Parathyroid adenoma (tissue), 2 donors: ENCODE results near the gene CCDC91.

Experiments
- H2AFZ ChIP-seq: fragments of 300-600 bp; sonication (generic); one replicate; pipeline ENCODE4 v1.7.0; 2017; ENCODE audit warnings: antibody characterized with exemption, mild to moderate bottlenecking
- H3K27ac ChIP-seq: fragments of 300-600 bp; sonication (generic); one replicate; pipeline ENCODE4 v1.7.0; 2017
- H3K27me3 ChIP-seq: fragments of 300-600 bp; sonication (generic); one replicate; pipeline ENCODE4 v1.7.0; 2017; ENCODE audit warnings: low read length; ENCODE audit not compliant: control insufficient read depth, insufficient read depth
- H3K36me3 ChIP-seq: fragments of 300-600 bp; sonication (generic); one replicate; pipeline ENCODE4 v1.7.0; 2017; ENCODE audit warnings: low read length; ENCODE audit not compliant: control insufficient read depth, insufficient read depth
- H3K4me1 ChIP-seq: fragments of 300-600 bp; sonication (generic); one replicate; pipeline ENCODE4 v1.7.0; 2017; ENCODE audit warnings: control low read depth
- H3K4me2 ChIP-seq: fragments of 300-600 bp; sonication (generic); one replicate; pipeline ENCODE4 v1.7.0; 2017; ENCODE audit warnings: low read length
- H3K4me3 ChIP-seq: fragments of 300-600 bp; sonication (generic); one replicate; pipeline ENCODE4 v1.7.0; 2017; ENCODE audit warnings: low read depth, low read length
- H3K79me2 ChIP-seq: fragments of 300-600 bp; sonication (generic); one replicate; pipeline ENCODE4 v1.7.0; 2017; ENCODE audit warnings: control low read depth
- H3K9ac ChIP-seq: fragments of 300-600 bp; sonication (generic); one replicate; pipeline ENCODE4 v1.7.0; 2017; ENCODE audit warnings: mild to moderate bottlenecking
- H3K9me3 ChIP-seq: fragments of 300-600 bp; sonication (generic); one replicate; pipeline ENCODE4 v1.7.0; 2017; ENCODE audit warnings: low read length; ENCODE audit not compliant: control insufficient read depth
- TF ChIP-seq, protein P1 (sequence below): fragments of 300-600 bp; sonication (generic); IDR thresholded peaks from one replicate; pipeline ENCODE4 v1.7.0; 2017; ENCODE audit warnings: antibody characterized with exemption, mild to moderate bottlenecking
- donor health status: primary hyperparathyroidism.

CCDC91 gene

DNA sequence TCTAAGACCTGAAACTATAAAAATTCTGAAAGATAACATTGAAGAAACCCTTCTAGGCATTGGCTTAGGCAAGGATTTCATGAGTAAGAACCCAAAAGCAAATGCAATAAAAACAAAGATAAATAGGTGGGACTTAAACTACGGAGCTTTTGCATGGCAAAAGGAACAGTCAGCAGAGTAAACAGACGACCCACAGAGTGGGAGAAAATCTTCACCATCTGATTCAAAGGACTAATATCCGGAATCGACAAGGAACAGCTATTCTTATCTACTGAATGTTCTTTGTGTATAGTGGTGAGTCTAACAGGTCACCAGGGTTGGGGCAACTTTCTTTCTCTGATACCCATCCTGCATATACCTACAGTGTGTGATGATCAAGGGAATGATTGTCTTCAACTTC lies 198.6 kb downstream of the CCDC91 start:
- Histone ChIP-seq H3K4me3 (no peak overlapping the region), H3K36me3 (no peaks in the 10 kb centered on the region)
- TF ChIP-seq, protein P1, sequence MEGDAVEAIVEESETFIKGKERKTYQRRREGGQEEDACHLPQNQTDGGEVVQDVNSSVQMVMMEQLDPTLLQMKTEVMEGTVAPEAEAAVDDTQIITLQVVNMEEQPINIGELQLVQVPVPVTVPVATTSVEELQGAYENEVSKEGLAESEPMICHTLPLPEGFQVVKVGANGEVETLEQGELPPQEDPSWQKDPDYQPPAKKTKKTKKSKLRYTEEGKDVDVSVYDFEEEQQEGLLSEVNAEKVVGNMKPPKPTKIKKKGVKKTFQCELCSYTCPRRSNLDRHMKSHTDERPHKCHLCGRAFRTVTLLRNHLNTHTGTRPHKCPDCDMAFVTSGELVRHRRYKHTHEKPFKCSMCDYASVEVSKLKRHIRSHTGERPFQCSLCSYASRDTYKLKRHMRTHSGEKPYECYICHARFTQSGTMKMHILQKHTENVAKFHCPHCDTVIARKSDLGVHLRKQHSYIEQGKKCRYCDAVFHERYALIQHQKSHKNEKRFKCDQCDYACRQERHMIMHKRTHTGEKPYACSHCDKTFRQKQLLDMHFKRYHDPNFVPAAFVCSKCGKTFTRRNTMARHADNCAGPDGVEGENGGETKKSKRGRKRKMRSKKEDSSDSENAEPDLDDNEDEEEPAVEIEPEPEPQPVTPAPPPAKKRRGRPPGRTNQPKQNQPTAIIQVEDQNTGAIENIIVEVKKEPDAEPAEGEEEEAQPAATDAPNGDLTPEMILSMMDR: no peak

DNA sequence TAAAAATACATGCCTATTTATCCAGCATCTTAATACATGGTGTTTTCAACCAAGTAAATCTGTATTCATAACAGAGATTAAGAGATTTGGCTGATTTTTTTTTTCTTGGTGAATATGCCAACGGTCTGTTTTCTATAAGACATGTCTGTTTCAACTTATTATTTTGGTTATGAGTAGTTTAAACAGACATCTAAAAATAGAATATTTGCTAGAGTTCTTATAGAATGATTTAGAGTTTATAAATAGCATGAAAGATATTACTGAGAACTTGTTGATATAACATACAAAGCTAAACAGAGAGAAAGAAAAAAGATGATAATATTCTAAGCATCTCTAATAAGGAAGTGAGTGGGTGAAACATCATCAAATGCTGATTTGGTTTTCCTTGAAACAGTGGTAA lies 199.9 kb downstream of the CCDC91 start:
- no peak overlapping the region for H3K4me2 ChIP-seq
- no peaks in the 10 kb centered on the region for H3K36me3 ChIP-seq
- H3K4me3 ChIP-seq: no peak overlapping the region
- no peak overlapping the region for H3K9ac ChIP-seq
- no peak overlapping the region for H2AFZ ChIP-seq
- no peaks in the 10 kb centered on the region for H3K79me2 ChIP-seq
- H3K4me1 ChIP-seq: no peaks in the 10 kb centered on the region
- no peaks in the 10 kb centered on the region for H3K27me3 ChIP-seq
- TF ChIP-seq, protein P1: no peak
- H3K9me3 ChIP-seq: no peaks in the 10 kb centered on the region
- H3K27ac ChIP-seq: no peak overlapping the region

More for the DNA sequence above, 198.6 kb downstream of the CCDC91 start:
- Histone ChIP-seq H3K27ac (no peak overlapping the region), H3K9ac (no peak overlapping the region), H2AFZ (no peak overlapping the region), H3K79me2 (no peaks in the 10 kb centered on the region), H3K9me3 (no peaks in the 10 kb centered on the region), H3K4me1 (no peaks in the 10 kb centered on the region), H3K27me3 (no peaks in the 10 kb centered on the region), H3K4me2 (no peak overlapping the region)

DNA sequence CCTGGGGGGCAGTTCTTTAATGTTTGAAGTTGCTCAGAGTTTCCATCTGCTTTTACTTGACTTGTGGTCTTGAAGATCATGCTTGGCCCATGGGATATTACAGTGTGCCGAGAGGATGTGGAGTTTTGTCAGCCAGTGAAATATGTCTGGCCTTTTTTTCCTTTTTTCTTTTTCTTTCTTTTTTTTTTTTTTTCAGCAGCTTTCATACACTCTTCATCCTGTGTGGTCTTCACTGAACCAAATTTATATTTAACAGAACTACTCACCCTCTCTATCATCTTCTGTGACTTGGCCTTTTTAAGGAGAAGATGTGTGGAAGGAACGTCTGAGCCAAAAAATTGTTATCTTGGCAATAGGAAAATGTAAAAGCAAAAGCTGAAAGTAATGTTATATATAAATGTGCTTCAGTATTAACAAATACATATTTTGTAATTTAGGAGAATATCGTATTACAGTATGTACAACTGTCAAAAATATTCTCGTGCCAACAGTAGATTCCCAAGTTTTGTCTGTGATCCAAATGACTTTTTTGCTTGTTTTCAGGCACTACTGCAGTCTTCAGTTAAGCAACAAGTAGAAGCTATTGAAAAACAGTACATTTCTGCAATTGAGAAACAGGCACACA lies 200.6 kb downstream of the CCDC91 start:
- no peak overlapping the region for H3K9ac ChIP-seq
- no peak overlapping the region for H3K4me2 ChIP-seq
- no peak overlapping the region for H3K4me3 ChIP-seq
- TF ChIP-seq, protein P1: no peak
- H3K4me1 ChIP-seq: no peaks in the 10 kb centered on the region
- no peaks in the 10 kb centered on the region for H3K79me2 ChIP-seq
- no peaks in the 10 kb centered on the region for H3K36me3 ChIP-seq
- no peaks in the 10 kb centered on the region for H3K9me3 ChIP-seq
- H3K27me3 ChIP-seq: no peaks in the 10 kb centered on the region
- no peak overlapping the region for H2AFZ ChIP-seq
- H3K27ac ChIP-seq: no peak overlapping the region

DNA sequence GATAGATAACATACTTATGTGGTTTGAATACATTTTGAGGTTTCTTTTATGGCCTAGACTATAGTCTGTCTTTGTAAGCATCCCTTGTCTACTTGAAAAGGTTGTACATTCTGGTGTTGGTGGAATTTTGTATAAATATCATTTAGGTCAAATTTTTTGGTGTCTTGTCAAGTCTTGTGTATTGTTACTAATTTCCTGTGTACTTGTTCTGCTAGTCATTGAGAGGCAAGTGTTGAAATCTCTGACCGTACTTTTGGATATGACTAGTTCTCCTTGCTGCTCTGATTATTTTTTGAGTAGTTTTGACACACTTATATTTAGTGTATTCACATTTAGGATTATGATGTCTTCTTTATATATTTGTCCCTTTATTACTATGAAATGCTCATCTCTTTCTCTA lies 219.6 kb downstream of the CCDC91 start:
- TF ChIP-seq, protein P1: no peak
- no peaks in the 10 kb centered on the region for H3K79me2 ChIP-seq
- H3K27ac ChIP-seq: no peak overlapping the region
- H3K9ac ChIP-seq: no peak overlapping the region
- H3K4me3 ChIP-seq: no peak overlapping the region
- H3K9me3 ChIP-seq: no peaks in the 10 kb centered on the region
- H3K4me2 ChIP-seq: no peak overlapping the region
- H3K27me3 ChIP-seq: no peaks in the 10 kb centered on the region
- H3K36me3 ChIP-seq: no peaks in the 10 kb centered on the region
- no peak overlapping the region for H2AFZ ChIP-seq
- no peaks in the 10 kb centered on the region for H3K4me1 ChIP-seq

DNA sequence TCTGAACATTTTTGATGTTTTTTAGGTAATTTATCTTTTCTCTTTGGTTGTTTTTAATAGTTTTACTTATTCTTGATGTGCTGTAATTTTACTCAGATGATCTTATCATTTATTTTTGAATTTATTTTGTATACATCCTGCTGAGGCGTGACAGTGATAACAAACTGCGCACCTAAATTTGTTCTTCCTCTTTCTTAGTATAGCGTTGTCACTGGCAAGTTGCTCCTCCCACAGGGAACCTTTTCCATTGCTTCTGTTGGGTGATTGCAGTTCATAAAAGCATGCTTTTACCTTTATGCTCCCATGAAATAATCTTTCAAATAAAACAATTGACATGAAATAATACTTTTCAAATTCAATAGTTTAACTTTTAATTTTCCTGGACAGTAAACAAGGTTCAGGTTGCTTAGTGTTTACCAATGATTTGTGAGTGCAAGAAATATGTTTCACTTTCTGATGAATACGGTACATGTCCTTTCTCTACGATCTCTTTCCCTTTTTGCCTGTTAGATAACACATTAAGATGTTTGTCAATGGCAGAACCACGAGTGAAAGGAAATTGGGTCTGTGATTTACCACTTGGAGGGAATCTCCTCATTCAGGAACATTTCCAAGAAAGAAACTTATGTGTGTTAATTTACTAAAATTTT lies 223.3 kb downstream of the CCDC91 start:
- Histone ChIP-seq H3K79me2 (no peaks in the 10 kb centered on the region), H3K27ac (no peak overlapping the region), H2AFZ (no peak overlapping the region), H3K36me3 (no peaks in the 10 kb centered on the region), H3K4me1 (no peaks in the 10 kb centered on the region), H3K9me3 (no peaks in the 10 kb centered on the region), H3K4me3 (no peak overlapping the region), H3K27me3 (no peaks in the 10 kb centered on the region), H3K9ac (no peak overlapping the region), H3K4me2 (no peak overlapping the region)
- TF ChIP-seq, protein P1: no peak
